ENCODE data around the gene CHEK2.
"Not testable (repeated sequence)": the region's sequence is repeated elsewhere in the genome, so short reads cannot be mapped to it uniquely, and the experiment has no call there.

The CHEK2 gene

DNA sequence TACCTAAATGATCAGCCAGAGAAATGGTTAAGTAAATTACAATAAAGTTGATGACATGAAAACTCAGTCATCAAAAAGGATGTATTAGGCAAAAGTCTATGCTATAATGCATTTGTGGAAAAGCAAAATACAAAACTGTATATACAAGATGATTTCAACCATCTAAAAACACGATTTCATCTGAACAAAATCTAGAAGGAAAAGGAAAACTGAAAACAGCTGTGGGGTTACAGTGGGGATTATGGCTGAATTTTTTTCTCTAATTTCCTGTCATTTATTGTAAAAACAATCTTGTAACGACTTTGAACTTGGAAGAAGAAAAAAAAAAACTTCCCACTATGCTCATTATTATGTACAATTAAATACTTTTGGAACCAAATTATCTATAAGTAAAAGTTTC, 30.3 kb downstream of the CHEK2 start:
- no peak overlapping the region for H3K4me3 ChIP-seq (ENCODE audit: low read depth, low read length)
- TF ChIP-seq, protein P1, sequence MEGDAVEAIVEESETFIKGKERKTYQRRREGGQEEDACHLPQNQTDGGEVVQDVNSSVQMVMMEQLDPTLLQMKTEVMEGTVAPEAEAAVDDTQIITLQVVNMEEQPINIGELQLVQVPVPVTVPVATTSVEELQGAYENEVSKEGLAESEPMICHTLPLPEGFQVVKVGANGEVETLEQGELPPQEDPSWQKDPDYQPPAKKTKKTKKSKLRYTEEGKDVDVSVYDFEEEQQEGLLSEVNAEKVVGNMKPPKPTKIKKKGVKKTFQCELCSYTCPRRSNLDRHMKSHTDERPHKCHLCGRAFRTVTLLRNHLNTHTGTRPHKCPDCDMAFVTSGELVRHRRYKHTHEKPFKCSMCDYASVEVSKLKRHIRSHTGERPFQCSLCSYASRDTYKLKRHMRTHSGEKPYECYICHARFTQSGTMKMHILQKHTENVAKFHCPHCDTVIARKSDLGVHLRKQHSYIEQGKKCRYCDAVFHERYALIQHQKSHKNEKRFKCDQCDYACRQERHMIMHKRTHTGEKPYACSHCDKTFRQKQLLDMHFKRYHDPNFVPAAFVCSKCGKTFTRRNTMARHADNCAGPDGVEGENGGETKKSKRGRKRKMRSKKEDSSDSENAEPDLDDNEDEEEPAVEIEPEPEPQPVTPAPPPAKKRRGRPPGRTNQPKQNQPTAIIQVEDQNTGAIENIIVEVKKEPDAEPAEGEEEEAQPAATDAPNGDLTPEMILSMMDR (IDR thresholded peaks at IDR 0.05; ENCODE audit: borderline replicate concordance, insufficient read depth, low read depth, low read length): no peak

DNA sequence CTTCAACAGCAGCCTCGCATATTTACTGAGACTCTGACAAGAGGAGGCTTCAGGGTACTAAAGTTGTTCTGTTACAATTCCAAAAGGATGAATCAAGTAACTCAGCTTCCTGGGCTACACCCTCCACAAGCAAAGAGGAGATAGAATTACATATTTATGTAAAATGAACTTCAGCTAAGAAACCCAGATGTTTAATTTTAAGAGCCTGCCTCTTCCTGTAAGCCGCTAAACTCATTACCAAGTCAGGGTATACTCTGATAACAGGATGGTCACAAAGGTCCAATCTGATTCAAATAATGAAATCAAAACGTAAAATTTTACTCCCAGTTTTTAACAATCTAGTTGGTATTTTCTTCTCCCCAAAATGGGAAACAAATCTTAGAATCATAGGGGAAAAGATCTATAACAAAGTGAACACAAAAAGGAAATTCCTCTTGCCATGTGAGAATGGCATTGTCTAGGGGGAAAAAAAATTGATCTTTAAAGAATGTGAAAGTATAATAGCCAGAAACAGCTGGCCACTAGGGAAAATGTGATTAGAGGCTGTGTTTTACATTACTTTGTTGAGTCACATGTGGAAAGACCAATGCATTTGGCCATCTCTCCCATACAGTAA, 30.9 kb downstream of the CHEK2 start:
- H3K4me3 ChIP-seq (ENCODE audit: low read depth, low read length): no peak overlapping the region
- TF ChIP-seq, protein P1 (IDR thresholded peaks at IDR 0.05; ENCODE audit: borderline replicate concordance, insufficient read depth, low read depth, low read length): no peak

DNA sequence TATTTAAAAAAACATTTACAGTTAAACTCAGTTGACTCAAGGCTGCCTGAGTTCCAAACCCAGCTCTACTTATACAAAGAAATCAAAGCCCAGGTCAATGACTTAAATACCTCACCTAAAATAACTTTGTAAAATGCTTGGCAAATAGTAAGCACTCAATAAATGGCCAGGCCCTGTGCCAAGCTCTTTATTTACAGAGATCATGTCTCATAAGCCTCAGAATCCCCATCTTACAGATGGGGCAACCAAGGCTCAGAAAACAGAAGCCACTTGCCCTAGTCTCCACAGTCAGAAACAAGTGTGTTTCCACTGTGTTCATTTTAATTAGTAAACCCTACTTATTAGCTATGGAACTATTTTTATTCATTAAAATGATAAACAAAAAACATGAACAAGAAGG, 31.5 kb downstream of the CHEK2 start:
- H3K4me3 ChIP-seq (ENCODE audit: low read depth, low read length): no peak overlapping the region
- TF ChIP-seq, protein P1 (IDR thresholded peaks at IDR 0.05; ENCODE audit: borderline replicate concordance, insufficient read depth, low read depth, low read length): no peak

DNA sequence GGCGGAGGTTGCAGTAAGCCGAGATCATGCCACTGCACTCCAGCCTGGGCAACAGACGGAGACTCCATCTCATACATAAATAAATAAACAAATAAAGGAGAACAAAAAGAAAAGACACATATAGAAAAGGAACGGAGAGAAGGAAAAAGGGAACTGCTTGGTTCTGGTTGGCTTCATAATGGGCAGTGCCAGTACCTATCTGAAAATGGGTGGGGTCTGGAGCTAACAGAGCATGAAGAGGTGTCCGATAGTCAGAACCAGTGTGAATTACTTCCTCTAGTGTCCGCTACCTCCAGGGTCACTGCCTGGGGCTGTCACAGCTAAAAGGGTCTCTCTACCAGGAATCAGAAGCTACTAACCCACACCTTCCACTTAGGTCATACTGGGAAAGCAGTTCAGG, 34.8 kb downstream of the CHEK2 start:
- no peak overlapping the region for H3K4me3 ChIP-seq (ENCODE audit: low read depth, low read length)

DNA sequence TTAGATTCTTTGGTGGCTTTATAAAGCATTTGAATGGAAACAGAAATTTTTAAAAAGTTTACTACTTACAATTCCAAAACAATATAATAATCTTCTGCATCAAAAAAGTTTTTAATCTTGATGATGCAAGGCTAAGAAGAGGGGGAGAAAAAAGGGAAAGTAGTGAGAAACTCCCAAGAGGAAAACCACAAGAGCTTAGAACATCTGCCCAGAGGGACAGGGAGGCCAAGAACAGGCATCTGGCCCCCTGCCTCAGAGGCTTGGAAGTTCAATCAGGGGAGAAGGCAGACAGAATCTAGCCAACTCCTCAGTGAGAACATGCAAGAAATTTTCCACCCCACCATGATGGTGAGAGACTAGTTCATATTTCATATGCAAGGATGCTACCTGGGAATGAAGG, 38.2 kb downstream of the CHEK2 start:
- TF ChIP-seq, protein P1 (IDR thresholded peaks at IDR 0.05; ENCODE audit: borderline replicate concordance, insufficient read depth, low read depth, low read length): no peak
- H3K4me3 ChIP-seq (ENCODE audit: low read depth, low read length): no peak overlapping the region

More for the DNA sequence above, 34.8 kb downstream of the CHEK2 start:
- TF ChIP-seq, protein P1 (IDR thresholded peaks at IDR 0.05; ENCODE audit: borderline replicate concordance, insufficient read depth, low read depth, low read length): no peak

DNA sequence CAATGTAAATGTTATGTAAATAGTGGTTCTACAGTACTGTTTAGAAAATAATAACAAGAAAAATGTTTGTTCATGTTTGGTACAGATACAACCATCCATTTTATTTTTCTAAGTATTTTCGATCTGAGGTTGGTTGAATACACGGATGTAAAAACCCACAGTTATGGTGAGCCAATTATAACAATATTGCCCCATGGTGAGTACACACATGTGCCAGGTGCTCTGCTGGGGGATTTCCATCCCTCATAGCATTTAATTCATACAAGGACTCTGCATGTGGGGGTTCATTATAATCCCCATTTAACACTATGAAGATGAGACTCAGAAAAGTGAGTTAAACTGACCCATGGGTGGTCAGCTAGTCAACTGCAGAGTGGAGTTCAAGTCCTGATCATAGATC, 38.7 kb downstream of the CHEK2 start:
- TF ChIP-seq, protein P1 (IDR thresholded peaks at IDR 0.05; ENCODE audit: borderline replicate concordance, insufficient read depth, low read depth, low read length): no peak
- H3K4me3 ChIP-seq (ENCODE audit: low read depth, low read length): no peak overlapping the region

DNA sequence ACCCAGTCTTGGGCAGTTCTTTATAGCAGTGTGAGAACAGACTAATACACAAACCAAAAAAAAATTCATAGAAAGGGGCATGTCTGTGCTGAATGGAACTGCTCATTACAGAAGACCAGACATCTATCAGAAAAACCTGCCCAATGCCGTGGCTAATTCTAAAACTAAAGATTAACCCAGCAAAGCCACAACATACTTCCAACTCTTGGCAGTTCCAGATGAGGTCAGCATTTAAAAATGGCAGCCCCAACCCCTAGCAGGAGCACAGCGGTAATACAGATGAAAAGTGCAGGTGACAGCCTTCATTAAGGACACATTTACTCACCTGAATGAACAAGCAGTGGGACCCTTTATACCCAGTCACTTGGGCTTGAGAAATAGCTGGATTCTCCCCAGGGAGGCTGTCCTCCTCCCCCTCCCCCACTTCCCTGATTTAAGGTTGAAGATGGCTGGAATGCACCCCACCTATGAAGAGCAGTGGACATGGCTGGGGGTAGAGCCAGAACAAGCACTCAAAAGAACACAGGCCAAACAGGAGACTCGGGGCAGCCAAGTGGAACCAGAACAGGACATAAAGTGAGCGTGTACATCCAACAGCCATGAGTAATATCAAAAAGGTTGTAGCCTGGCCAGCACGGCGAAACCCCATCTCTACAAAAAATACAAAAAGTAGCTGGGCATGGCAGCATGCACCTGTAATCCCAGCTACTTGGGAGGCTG, 48.4 kb downstream of the CHEK2 start:
- H3K4me3 ChIP-seq (ENCODE audit: low read depth, low read length): not testable (repeated sequence)

DNA sequence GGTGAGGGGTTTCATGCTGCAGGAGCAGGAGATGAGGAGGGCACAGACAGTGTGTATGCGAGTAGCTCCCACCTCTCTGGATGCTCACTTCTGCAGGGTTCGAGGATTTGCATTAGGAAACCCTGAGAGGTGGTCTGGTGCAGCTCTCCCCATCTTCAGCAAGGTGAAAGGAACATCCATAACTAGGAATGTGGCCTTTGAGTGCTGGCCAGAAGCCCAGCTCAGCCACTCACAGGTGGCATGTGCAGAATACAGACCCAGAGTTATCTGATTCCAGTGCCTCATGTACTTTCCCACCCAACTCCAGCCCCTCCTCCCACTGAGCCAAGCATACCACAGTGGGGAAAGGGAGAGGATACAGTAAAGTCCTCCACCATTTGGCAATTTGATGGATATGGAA, 51.8 kb downstream of the CHEK2 start:
- H3K4me3 ChIP-seq (ENCODE audit: low read depth, low read length): not testable (repeated sequence)

DNA sequence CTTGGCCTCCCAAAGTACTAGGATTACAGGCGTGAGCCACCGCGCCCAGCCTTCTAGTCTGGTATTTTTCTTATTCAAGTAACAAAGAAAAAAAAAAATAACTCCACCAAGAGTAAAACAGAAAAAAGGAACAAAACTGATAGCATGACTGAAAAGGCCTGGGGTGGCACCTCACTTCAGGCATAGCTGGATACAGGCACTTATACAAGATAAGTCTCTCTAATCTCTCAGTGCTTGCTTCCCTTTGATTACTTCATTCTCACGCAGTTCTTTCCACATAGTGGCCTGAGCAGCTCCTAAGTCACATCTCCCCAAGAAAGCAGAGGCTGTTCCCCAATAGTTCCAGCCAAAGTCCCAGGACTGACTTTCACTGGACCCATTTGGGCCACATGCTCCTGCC, 58.7 kb downstream of the CHEK2 start:
- not testable (repeated sequence) for H3K4me3 ChIP-seq (ENCODE audit: low read depth, low read length)

DNA sequence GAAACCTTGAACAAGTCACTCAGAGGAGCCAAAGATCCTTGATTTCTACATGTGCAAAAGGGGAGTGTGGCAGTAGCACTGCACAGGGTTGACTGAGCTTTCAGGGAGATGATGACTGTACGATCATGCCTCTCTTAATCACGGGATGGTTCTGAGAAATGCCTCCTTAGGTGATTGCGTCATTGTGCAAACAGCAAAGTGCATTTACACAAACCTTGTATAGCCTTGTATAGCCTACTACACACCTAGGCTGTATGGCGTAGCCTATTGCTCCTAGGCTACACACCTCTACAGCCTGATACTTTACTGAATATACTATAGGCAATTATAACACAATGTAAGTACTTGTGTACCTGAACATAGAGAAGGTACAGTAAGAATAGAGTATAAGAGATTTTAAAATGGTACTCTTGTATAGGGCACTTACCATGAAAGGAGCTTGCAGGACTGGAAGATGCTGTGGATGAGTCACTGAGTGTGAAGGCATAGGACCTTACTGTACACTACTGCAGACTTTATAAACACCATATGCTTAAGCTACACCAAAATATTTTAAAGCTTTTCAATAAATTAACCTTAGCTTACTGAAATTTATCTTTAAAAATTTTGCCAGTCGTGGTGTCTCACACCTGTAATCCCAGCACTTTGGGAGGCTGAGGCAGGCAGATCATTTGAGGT, 60.7 kb downstream of the CHEK2 start:
- not testable (repeated sequence) for H3K4me3 ChIP-seq (ENCODE audit: low read depth, low read length)

DNA sequence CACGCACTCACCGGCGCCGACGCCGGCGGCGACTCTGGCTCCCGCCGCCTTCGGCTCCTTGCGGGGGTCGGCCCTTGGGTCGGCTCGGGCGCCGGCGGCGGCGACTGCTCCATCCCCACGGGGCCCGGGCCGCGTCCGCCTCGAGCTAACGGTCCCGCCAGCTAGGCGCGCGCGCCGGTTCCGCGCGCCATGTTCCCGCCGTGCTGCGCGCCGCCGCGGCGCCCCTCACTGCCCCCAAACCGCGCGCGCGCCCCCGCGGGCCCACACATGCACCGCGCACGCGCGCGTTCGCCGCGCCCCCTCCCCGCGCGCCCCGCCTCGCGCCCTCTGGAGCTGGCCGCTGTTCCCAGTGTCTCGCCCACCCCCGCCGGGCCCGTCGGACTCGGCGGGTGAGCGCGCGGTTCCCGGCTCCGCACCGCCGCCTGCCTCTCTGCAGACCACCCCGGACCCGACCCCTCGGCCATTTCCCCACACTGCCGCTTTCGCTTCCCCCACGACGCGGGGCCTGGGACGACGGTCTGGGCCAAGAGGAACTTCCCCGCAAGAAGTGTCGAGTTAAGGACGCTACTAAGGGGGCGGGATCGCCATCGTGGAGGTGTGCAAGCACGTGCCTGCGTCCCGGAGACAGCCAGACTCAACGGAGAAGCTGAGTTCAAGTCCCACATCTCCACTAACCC, 61.9 kb downstream of the CHEK2 start, which contains the start of gene TTC28:
TSS of gene TTC28 (minus strand) at position 230 of the 677 bp plus-strand sequence. CDS start at position 113, 117 bp downstream.
- peak within 1 kb of the TSS; percentile 83 for H3K4me3 ChIP-seq (ENCODE audit: low read depth, low read length)
